Measurements from ENCODE around the gene DSCAML1. TPM values are rescaled to one million over a fixed set of nuclear protein-coding genes. Genes with fewer than 3 reads are reported as not detected.

Gene DSCAML1
- total RNA-seq, 1 experiment from 2014 or later = not detected

DNA sequence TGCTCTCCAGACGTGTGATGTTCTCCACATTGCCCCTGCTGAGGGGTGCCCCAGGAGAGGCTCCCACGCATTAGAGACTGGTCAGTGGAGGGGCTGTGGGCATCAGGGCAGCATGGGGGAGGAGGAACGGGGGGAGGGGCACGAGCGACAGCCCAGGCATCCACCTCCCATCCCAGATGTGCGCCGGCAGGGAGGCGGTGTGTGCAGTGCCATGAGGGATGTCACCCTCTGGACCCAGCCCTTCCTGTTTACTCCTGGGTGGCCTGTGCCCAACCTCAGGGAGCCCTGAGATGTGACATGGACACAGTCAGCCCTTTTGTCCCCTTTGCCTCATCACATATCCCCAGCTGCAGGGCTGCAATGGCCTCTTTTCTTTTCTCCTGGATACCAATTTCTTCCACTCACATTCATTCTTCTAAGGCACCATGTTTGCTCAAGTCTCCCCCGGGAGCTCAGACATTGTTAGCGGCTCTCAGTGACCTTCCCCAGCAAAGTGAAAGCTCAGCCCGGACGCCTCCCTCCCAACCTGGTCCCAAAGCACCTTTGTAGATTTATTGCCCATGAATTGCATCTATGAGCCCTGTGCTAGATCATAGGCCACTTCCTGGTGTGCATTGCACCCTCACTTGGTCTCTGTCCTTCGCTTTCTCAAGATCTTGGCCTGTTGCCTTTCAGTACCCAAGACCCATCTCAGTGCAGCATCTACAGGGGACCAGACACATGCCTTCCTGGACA, 318.7 kb downstream of the DSCAML1 start:
- no peak for DNase-seq (ENCODE audit: low read depth)

- DNase-seq (ENCODE audit: low read depth) = no peak
Observed at GRCh38 chr11:117477721-117478120, 319.3 kb downstream of the DSCAML1 start.

DNA sequence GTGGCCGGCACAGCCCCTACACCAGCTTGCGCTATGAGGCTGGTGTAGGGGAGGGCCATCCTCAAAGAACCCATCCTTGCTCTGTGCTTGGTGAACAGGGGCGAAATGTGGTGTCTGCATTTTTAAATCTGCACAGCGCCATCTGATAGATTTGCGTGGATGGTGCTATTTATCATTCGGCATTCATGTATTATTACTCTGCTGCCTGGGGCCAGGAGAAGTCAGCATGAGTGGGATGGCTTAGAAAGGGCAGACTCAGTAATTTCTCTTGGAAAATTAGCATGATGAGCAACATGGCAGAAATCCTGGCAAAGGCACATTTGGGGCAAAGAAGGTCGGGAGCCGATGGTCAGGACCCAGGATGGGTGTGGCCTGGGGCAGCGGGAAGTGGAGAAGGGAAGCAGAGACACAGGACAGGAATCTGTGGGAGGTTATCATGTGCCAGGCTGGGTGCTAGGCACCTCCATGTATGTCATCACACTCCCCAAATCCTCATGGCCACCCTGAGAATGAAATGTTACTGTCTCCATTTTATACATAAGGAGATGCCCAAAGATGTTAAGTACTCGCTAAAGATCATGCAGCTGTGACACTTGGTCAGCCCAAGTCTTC, 320.4 kb downstream of the DSCAML1 start:
- DNase-seq (ENCODE audit: low read depth) = no peak

DNA sequence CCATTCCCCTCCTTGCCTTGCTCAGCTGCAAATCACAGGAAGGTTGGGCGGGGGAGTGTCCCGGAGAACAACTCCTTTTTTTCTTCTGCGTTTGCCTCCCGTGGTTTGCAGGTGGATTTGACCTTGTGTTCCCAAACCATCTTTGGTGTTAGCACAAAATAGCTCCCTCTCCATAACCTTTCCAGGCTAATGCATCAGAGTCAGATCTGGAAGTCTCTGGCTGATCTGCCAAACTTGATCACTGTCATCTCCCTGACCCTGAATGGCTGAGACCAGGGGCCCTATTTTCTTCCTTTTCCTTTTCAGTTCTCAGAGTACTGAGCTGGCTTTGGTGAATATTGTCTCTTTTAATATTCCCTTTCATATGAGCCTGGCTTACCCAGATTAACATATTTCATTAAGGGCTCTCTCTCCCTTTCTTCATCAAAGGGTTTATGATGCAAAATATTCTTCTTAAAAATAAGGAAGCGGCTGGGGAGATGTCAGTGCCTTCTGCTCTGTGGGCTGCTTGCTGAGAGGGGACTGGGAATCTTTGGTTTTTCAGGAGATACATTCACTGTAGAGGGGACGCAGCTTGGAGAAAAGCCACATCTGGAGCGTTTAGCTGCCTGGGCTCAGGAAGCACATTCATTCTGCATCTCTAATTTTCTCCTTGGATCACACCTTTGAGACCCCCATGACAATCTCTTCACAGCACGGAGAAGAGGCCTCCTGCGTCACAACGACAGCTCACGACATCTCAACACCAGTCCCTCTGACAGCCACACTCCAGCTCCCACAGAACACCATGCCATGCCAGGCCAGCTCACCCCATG, 321.1 kb downstream of the DSCAML1 start:
- DNase-seq (ENCODE audit: low read depth) = no peak

- DNase-seq (ENCODE audit: low read depth) = no peak
Observed at GRCh38 chr11:117473481-117474091, 323.4 kb downstream of the DSCAML1 start.

GRCh38 chr11:117471776-117472175, 325.2 kb downstream of the DSCAML1 start:
- no peak for DNase-seq (ENCODE audit: low read depth)

GRCh38 chr11:117470576-117470975, 326.4 kb downstream of the DSCAML1 start:
- no peak for DNase-seq (ENCODE audit: low read depth)

- no peak for DNase-seq (ENCODE audit: low read depth)
Observed at GRCh38 chr11:117468888-117469287, 328.1 kb downstream of the DSCAML1 start.

GRCh38 chr11:117467770-117468169, 329.2 kb downstream of the DSCAML1 start:
- no peak for DNase-seq (ENCODE audit: low read depth)

DNA sequence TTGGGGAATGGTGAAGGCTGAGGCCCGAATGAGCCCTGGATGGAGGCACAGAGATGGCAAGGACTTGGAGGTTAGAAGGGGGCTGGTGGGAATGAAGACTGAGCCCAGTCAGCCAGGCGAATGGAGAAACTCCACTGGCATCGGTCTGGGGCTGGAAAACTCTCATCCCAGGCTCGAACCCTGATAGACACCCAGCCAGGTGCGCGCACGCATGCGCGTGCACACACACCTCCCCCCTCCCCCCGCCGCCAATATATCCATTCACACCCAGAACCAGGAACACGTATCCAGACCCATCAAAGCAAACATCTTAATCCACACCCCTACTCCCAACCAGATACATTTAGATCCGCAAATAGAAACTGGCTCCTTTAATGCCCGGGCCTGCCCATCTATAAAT, 330.1 kb downstream of the DSCAML1 start:
- no peak for DNase-seq (ENCODE audit: low read depth)

GRCh38 chr11:117465236-117465997, 331.6 kb downstream of the DSCAML1 start:
- no peak for DNase-seq (ENCODE audit: low read depth)

DNA sequence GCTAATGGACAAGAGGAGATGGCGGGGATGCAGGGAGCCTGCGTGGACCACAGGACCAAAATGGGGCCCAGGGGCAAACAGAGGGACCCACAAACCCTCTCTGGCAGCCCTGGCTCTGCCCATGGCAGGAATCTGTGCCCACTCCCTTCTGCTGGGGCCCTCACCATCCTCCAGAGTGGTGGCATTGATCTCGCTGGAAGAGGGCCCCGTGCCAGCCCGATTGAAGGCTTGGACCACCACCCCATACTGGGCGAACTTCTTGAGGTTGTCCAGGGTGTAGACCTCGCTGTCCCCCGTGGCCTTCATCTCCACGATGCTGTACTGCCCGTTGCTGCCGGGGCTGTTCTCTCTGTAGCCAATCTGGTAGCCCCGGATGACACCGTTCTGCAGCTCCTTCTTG, 332.2 kb downstream of the DSCAML1 start:
- DNase-seq (ENCODE audit: low read depth) = no peak

GRCh38 chr11:117462864-117463247, 334.2 kb downstream of the DSCAML1 start:
- DNase-seq (ENCODE audit: low read depth) = no peak

GRCh38 chr11:117462183-117462863, 334.7 kb downstream of the DSCAML1 start:
- DNase-seq (ENCODE audit: low read depth) = no peak

DNA sequence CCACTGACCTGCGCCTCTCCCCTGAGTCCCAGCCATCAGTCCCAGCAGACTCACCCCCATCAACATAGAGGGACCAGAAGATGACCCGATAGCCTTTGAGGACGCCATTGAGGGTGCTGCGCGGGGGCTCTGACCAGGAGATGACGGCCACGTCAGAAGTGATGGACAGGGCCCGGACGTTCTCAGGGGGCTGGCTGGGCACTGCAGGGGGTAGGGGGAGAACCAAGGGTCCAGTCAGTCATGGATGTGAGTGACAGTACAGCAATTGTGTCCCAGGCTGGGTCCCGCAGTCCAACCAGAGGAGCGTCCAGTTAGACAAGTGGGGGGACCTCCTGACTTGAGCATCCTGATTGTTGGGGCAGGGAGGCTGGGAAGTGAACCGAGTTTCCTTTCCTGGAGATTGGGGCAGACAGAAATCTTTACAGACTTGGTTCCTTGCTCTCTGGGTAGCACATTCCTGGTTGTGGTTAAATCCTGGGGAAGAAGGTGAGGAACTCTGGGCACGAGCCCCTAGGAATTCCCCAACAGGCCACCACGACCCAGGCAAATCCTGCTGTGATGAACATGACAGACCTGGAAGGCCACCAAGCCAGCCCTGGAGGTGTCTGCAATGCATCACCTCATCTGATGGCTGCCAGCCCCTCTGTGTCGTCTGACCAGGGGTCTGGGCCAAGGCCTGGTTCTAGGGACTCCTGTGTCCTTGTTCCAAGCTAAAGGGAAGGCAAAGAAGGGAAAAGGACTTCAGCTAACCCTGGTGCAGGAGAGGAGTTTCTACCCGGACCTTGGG, 335.4 kb downstream of the DSCAML1 start:
- DNase-seq (ENCODE audit: low read depth) = no peak

- DNase-seq (ENCODE audit: low read depth) = no peak
Observed at GRCh38 chr11:117459979-117460300, 337.1 kb downstream of the DSCAML1 start.

GRCh38 chr11:117459123-117459978, 337.7 kb downstream of the DSCAML1 start:
- no peak for DNase-seq (ENCODE audit: low read depth)

GRCh38 chr11:117458275-117459122, 338.5 kb downstream of the DSCAML1 start:
- DNase-seq (ENCODE audit: low read depth) = no peak

Measured in HT1080 (cell line).